ENCODE results near the gene PPP2R2B.

Gene PPP2R2B

DNA sequence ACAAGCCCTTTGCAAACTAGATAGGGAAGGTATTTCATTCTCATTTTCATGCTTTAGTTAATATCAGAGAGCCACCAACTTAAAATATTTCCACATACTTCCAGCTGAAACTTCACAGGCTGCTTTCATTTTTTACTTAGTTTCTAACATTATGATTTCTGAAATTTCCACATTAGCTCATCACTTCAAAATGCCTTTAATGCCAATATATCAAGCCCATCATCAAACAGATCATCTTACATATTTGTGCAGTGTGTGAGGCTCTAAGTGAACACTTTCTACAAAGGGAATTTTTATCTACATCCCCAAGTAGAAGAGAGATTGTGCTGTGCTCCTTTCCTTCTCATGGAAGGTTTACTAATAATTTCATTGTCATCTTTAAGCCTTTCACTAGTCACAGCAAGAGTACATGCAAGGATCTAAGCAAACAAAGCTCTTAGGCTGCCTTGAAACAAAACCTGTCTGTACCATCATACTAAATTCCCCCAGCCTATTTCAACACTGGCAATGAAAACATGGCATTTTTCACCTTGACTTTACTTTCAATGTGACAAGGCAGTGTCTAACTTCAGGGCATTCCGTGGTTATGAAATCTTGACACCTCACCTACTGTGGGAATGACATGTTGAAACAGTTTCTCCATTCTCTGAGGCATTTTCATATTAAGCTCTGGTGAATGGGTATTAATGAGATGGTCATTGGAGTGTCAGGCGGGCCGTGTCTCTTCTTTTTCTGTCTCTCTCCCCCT is 45.4 kb downstream of the PPP2R2B start:
- Histone ChIP-seq H3K9ac (ENCODE audit: low read length) (no peak overlapping the region), H4K5ac (ENCODE audit: low read length) (no peak overlapping the region), H3K79me1 (ENCODE audit: low read length) (no peaks in the 10 kb centered on the region), H3K36me3 (ENCODE audit: control insufficient read depth, insufficient read depth, low read length) (no peaks in the 10 kb centered on the region), H3K18ac (ENCODE audit: low read length) (no peak overlapping the region), H3K23ac (ENCODE audit: low read length) (no peak overlapping the region), H3K27ac (ENCODE audit: low read depth, low read length) (no peak overlapping the region), H4K8ac (ENCODE audit: low read depth, low read length) (no peak overlapping the region), H3K27me3 (ENCODE audit: insufficient read depth, low read length, poor library complexity) (no peaks in the 10 kb centered on the region), H3K56ac (ENCODE audit: low read length) (no peak overlapping the region), H3K4me1 (ENCODE audit: control insufficient read depth, low read depth, low read length) (no peaks in the 10 kb centered on the region), H3K79me2 (ENCODE audit: control insufficient read depth, insufficient read depth, low read length) (no peaks in the 10 kb centered on the region), H2AK5ac (ENCODE audit: low read length) (no peak overlapping the region), H3K4me2 (ENCODE audit: low read length) (no peak overlapping the region), H2BK15ac (replicated peaks; ENCODE audit: low read depth) (no peak overlapping the region), H2BK5ac (ENCODE audit: low read length) (no peak overlapping the region), H3K4me3 (ENCODE audit: low read length) (no peak overlapping the region), H2BK120ac (ENCODE audit: low read depth, low read length) (no peak overlapping the region), H3K4ac (ENCODE audit: low read depth, low read length) (no peak overlapping the region)
- WGBS (ENCODE audit: extremely low coverage, insufficient coverage, low lambda C conversion rate): no CpG with 5 or more reads among the region's 3 CpGs
- no peak for DNase-seq

DNA sequence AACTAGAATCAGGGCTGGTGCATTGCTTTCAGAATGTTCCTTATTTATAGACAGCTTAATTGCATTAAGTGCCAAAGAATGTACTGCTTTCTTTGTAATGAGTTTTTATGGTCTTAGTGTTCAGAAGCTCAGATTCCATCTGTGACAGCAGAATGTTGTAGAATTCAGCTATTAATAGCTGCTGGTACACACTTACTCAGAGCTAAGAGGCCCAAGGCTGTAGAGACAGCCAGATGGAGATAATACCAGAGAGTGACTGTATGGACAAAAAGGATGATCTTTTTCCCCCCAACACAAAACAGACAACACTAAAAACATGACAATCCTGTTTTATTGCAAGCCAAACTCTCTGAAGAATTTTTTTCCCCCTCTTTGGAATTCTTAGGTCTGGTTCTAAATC is 50.2 kb downstream of the PPP2R2B start:
- Histone ChIP-seq H3K9ac (ENCODE audit: low read length) (no peak overlapping the region), H3K4me3 (ENCODE audit: low read length) (no peak overlapping the region), H3K36me3 (ENCODE audit: control insufficient read depth, insufficient read depth, low read length) (no peaks in the 10 kb centered on the region), H3K4ac (ENCODE audit: low read depth, low read length) (no peak overlapping the region), H4K8ac (ENCODE audit: low read depth, low read length) (no peak overlapping the region), H3K79me2 (ENCODE audit: control insufficient read depth, insufficient read depth, low read length) (no peaks in the 10 kb centered on the region), H2BK5ac (ENCODE audit: low read length) (no peak overlapping the region), H3K23ac (ENCODE audit: low read length) (no peak overlapping the region), H2BK120ac (ENCODE audit: low read depth, low read length) (no peak overlapping the region), H3K27me3 (ENCODE audit: insufficient read depth, low read length, poor library complexity) (no peaks in the 10 kb centered on the region), H3K4me1 (ENCODE audit: control insufficient read depth, low read depth, low read length) (no peaks in the 10 kb centered on the region), H4K5ac (ENCODE audit: low read length) (no peak overlapping the region), H3K56ac (ENCODE audit: low read length) (no peak overlapping the region), H2BK15ac (replicated peaks; ENCODE audit: low read depth) (no peak overlapping the region), H3K27ac (ENCODE audit: low read depth, low read length) (no peak overlapping the region), H3K18ac (ENCODE audit: low read length) (no peak overlapping the region), H2AK5ac (ENCODE audit: low read length) (no peak overlapping the region), H3K4me2 (ENCODE audit: low read length) (no peak overlapping the region), H3K79me1 (ENCODE audit: low read length) (no peaks in the 10 kb centered on the region)
- DNase-seq: no peak

DNA sequence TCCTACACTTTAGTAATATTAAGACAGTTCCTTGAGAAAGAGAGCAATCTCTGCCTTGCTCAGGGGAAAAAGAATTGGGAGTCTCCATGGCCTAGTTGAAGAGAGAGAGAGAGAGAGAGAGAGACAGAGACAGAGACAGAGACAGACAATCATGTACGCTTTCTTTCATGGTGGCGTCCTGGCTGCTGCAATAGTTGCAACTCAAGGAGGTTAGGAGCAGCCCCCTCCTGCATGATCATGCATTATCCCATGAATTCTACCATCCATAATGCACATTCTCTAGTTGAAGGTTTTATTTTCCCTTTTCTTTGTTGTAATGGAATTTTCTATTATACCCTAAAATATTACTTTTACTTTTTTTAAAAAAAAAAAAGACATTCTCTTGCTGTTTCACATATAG is 50.7 kb downstream of the PPP2R2B start:
- no peak overlapping the region for H3K18ac ChIP-seq (ENCODE audit: low read length)
- no peak overlapping the region for H3K27ac ChIP-seq (ENCODE audit: low read depth, low read length)
- H3K9ac ChIP-seq (ENCODE audit: low read length): no peak overlapping the region
- H4K5ac ChIP-seq (ENCODE audit: low read length): no peak overlapping the region
- no CpG with 5 or more reads among the region's 2 CpGs for WGBS (ENCODE audit: extremely low coverage, insufficient coverage, low lambda C conversion rate)
- no peak overlapping the region for H2BK15ac ChIP-seq (replicated peaks; ENCODE audit: low read depth)
- H3K4me1 ChIP-seq (ENCODE audit: control insufficient read depth, low read depth, low read length): no peaks in the 10 kb centered on the region
- no peak overlapping the region for H2BK120ac ChIP-seq (ENCODE audit: low read depth, low read length)
- no peaks in the 10 kb centered on the region for H3K79me1 ChIP-seq (ENCODE audit: low read length)
- H3K4ac ChIP-seq (ENCODE audit: low read depth, low read length): no peak overlapping the region
- H3K4me2 ChIP-seq (ENCODE audit: low read length): no peak overlapping the region
- no peak overlapping the region for H4K8ac ChIP-seq (ENCODE audit: low read depth, low read length)
- H3K4me3 ChIP-seq (ENCODE audit: low read length): no peak overlapping the region
- no peaks in the 10 kb centered on the region for H3K36me3 ChIP-seq (ENCODE audit: control insufficient read depth, insufficient read depth, low read length)
- H3K23ac ChIP-seq (ENCODE audit: low read length): no peak overlapping the region
- no peak overlapping the region for H2BK5ac ChIP-seq (ENCODE audit: low read length)
- no peaks in the 10 kb centered on the region for H3K79me2 ChIP-seq (ENCODE audit: control insufficient read depth, insufficient read depth, low read length)
- no peaks in the 10 kb centered on the region for H3K27me3 ChIP-seq (ENCODE audit: insufficient read depth, low read length, poor library complexity)
- no peak overlapping the region for H3K56ac ChIP-seq (ENCODE audit: low read length)
- H2AK5ac ChIP-seq (ENCODE audit: low read length): no peak overlapping the region
- no peak for DNase-seq

DNA sequence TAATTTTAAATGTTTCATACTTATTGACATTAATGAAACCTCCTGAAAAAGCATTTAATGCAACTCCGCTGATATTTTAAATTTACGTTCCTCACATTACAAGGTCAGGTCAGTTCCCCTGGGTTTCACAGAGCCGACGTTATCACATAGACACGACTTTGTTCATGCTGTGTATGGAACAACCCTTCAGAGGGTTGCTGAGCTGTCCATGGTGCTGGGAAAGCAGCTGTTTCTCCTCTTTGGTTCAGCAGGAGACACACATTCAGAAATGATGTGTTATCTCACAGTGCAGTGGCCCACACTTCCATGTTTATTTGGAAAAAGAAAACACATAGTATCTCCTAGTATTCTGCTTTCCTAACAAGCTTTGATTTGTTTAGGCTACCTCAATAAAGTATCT is 53.5 kb downstream of the PPP2R2B start:
- H3K4me2 ChIP-seq (ENCODE audit: low read length): no peak overlapping the region
- H3K27me3 ChIP-seq (ENCODE audit: insufficient read depth, low read length, poor library complexity): no peaks in the 10 kb centered on the region
- no peak overlapping the region for H3K27ac ChIP-seq (ENCODE audit: low read depth, low read length)
- peak; percentile 67 for DNase-seq
- no peak overlapping the region for H3K56ac ChIP-seq (ENCODE audit: low read length)
- no peak overlapping the region for H4K5ac ChIP-seq (ENCODE audit: low read length)
- no peak overlapping the region for H2AK5ac ChIP-seq (ENCODE audit: low read length)
- no peaks in the 10 kb centered on the region for H3K36me3 ChIP-seq (ENCODE audit: control insufficient read depth, insufficient read depth, low read length)
- H3K9ac ChIP-seq (ENCODE audit: low read length): no peak overlapping the region
- H3K4me1 ChIP-seq (ENCODE audit: control insufficient read depth, low read depth, low read length): no peaks in the 10 kb centered on the region
- H2BK120ac ChIP-seq (ENCODE audit: low read depth, low read length): no peak overlapping the region
- no peak overlapping the region for H3K4ac ChIP-seq (ENCODE audit: low read depth, low read length)
- H3K18ac ChIP-seq (ENCODE audit: low read length): no peak overlapping the region
- no peak overlapping the region for H3K23ac ChIP-seq (ENCODE audit: low read length)
- H3K79me1 ChIP-seq (ENCODE audit: low read length): no peaks in the 10 kb centered on the region
- no peak overlapping the region for H2BK5ac ChIP-seq (ENCODE audit: low read length)
- H4K8ac ChIP-seq (ENCODE audit: low read depth, low read length): no peak overlapping the region
- H2BK15ac ChIP-seq (replicated peaks; ENCODE audit: low read depth): no peak overlapping the region
- no peak overlapping the region for H3K4me3 ChIP-seq (ENCODE audit: low read length)
- H3K79me2 ChIP-seq (ENCODE audit: control insufficient read depth, insufficient read depth, low read length): no peaks in the 10 kb centered on the region
- WGBS (ENCODE audit: extremely low coverage, insufficient coverage, low lambda C conversion rate): no CpG with 5 or more reads among the region's 5 CpGs

DNA sequence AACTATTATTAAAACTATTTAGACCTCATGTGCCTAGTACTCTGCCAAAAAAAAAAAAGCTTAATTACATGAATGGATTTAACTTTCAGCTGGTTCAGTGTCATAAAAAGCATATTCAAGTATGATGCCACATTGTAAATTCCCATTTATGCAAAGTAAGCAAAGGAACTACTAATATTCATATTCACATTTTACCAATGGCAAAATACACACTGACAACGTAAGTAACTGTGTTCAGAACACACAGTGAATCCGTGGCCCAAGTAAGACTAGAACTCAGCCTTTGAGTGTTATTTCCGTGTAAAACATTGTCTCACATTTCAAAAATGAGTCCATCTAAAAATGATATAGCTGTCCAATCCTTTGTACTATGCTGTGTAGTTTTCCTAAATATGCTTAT is 56.8 kb downstream of the PPP2R2B start:
- H2BK5ac ChIP-seq (ENCODE audit: low read length): no peak overlapping the region
- H3K36me3 ChIP-seq (ENCODE audit: control insufficient read depth, insufficient read depth, low read length): no peaks in the 10 kb centered on the region
- no peak overlapping the region for H2AK5ac ChIP-seq (ENCODE audit: low read length)
- H3K23ac ChIP-seq (ENCODE audit: low read length): no peak overlapping the region
- no peak overlapping the region for H3K27ac ChIP-seq (ENCODE audit: low read depth, low read length)
- H3K4me3 ChIP-seq (ENCODE audit: low read length): no peak overlapping the region
- no peak overlapping the region for H3K4ac ChIP-seq (ENCODE audit: low read depth, low read length)
- no peak overlapping the region for H2BK15ac ChIP-seq (replicated peaks; ENCODE audit: low read depth)
- H3K79me2 ChIP-seq (ENCODE audit: control insufficient read depth, insufficient read depth, low read length): no peaks in the 10 kb centered on the region
- H3K4me1 ChIP-seq (ENCODE audit: control insufficient read depth, low read depth, low read length): no peaks in the 10 kb centered on the region
- H3K18ac ChIP-seq (ENCODE audit: low read length): no peak overlapping the region
- H4K8ac ChIP-seq (ENCODE audit: low read depth, low read length): no peak overlapping the region
- no peak overlapping the region for H3K4me2 ChIP-seq (ENCODE audit: low read length)
- no peak overlapping the region for H3K9ac ChIP-seq (ENCODE audit: low read length)
- no peaks in the 10 kb centered on the region for H3K79me1 ChIP-seq (ENCODE audit: low read length)
- H2BK120ac ChIP-seq (ENCODE audit: low read depth, low read length): no peak overlapping the region
- WGBS (ENCODE audit: extremely low coverage, insufficient coverage, low lambda C conversion rate): no CpG with 5 or more reads among the region's 3 CpGs
- DNase-seq: no peak
- H3K56ac ChIP-seq (ENCODE audit: low read length): no peak overlapping the region
- no peaks in the 10 kb centered on the region for H3K27me3 ChIP-seq (ENCODE audit: insufficient read depth, low read length, poor library complexity)
- H4K5ac ChIP-seq (ENCODE audit: low read length): no peak overlapping the region

DNA sequence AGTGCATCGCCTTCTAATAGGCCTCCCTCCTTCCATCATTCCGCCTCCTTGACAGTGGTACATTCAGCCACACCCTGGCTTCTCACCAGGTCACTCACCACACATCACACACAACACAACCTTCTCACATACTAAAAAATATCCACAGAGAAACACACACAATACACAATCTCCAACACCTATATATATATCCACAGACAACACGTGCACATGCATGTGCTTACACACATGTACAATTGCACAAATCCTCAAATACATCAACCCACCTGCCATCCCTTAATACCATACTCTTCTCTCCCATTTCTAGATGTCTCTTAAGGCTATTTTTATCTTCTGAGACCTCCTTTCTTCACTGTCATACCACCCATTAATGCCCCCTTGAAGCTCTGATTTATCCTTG is 57.6 kb downstream of the PPP2R2B start:
- Histone ChIP-seq H3K4me1 (ENCODE audit: control insufficient read depth, low read depth, low read length) (no peaks in the 10 kb centered on the region), H2BK15ac (replicated peaks; ENCODE audit: low read depth) (no peak overlapping the region), H3K79me1 (ENCODE audit: low read length) (no peaks in the 10 kb centered on the region), H3K4ac (ENCODE audit: low read depth, low read length) (no peak overlapping the region), H2BK5ac (ENCODE audit: low read length) (no peak overlapping the region), H3K4me3 (ENCODE audit: low read length) (no peak overlapping the region), H3K23ac (ENCODE audit: low read length) (no peak overlapping the region), H2AK5ac (ENCODE audit: low read length) (no peak overlapping the region), H3K27me3 (ENCODE audit: insufficient read depth, low read length, poor library complexity) (no peaks in the 10 kb centered on the region), H3K27ac (ENCODE audit: low read depth, low read length) (no peak overlapping the region), H3K9ac (ENCODE audit: low read length) (no peak overlapping the region), H3K79me2 (ENCODE audit: control insufficient read depth, insufficient read depth, low read length) (no peaks in the 10 kb centered on the region), H4K8ac (ENCODE audit: low read depth, low read length) (no peak overlapping the region), H4K5ac (ENCODE audit: low read length) (no peak overlapping the region), H3K18ac (ENCODE audit: low read length) (no peak overlapping the region), H3K4me2 (ENCODE audit: low read length) (no peak overlapping the region), H2BK120ac (ENCODE audit: low read depth, low read length) (no peak overlapping the region), H3K56ac (ENCODE audit: low read length) (no peak overlapping the region), H3K36me3 (ENCODE audit: control insufficient read depth, insufficient read depth, low read length) (no peaks in the 10 kb centered on the region)
- DNase-seq: no peak
- WGBS (ENCODE audit: extremely low coverage, insufficient coverage, low lambda C conversion rate): no CpG with 5 or more reads among the region's 3 CpGs

Data from mesendoderm (in vitro differentiated cells).